Measurements from ENCODE around the gene CAMK1G.

Gene CAMK1G

GRCh38 chr1:209549443-209550205 lies 33.9 kb upstream of the CAMK1G start:
- Histone ChIP-seq H3K4me1 (ENCODE audit: control insufficient read depth, insufficient read depth, low read length) (peaks cover 26% of the 10 kb centered on the region), H3K27ac (ENCODE audit: low read depth, low read length) (no peak overlapping the region), H3K36me3 (ENCODE audit: control insufficient read depth, insufficient read depth, low read length) (no peaks in the 10 kb centered on the region), H3K27me3 (ENCODE audit: control insufficient read depth, insufficient read depth, low read length) (peaks cover 22% of the 10 kb centered on the region), H3K9ac (ENCODE audit: low read depth, low read length) (no peak overlapping the region), H3K4me3 (ENCODE audit: low read depth, low read length) (0 out of 2 replicates have a peak overlapping the region, but pooled peaks have one; percentile 3), H3K9me3 (ENCODE audit: control insufficient read depth, insufficient read depth, low read length) (no peaks in the 10 kb centered on the region)

GRCh38 chr1:209550519-209550918 lies 33.0 kb upstream of the CAMK1G start:
- Histone ChIP-seq H3K9me3 (ENCODE audit: control insufficient read depth, insufficient read depth, low read length) (no peaks in the 10 kb centered on the region), H3K27me3 (ENCODE audit: control insufficient read depth, insufficient read depth, low read length) (peaks cover 22% of the 10 kb centered on the region), H3K4me1 (ENCODE audit: control insufficient read depth, insufficient read depth, low read length) (peaks cover 28% of the 10 kb centered on the region), H3K27ac (ENCODE audit: low read depth, low read length) (no peak overlapping the region), H3K9ac (ENCODE audit: low read depth, low read length) (no peak overlapping the region), H3K4me3 (ENCODE audit: low read depth, low read length) (no peak overlapping the region), H3K36me3 (ENCODE audit: control insufficient read depth, insufficient read depth, low read length) (no peaks in the 10 kb centered on the region)

GRCh38 chr1:209552406-209553264 lies 30.9 kb upstream of the CAMK1G start:
- Histone ChIP-seq H3K27me3 (ENCODE audit: control insufficient read depth, insufficient read depth, low read length) (peaks cover 22% of the 10 kb centered on the region), H3K4me1 (ENCODE audit: control insufficient read depth, insufficient read depth, low read length) (peaks cover 46% of the 10 kb centered on the region), H3K36me3 (ENCODE audit: control insufficient read depth, insufficient read depth, low read length) (no peaks in the 10 kb centered on the region), H3K27ac (ENCODE audit: low read depth, low read length) (peak overlapping the region; percentile 55), H3K9me3 (ENCODE audit: control insufficient read depth, insufficient read depth, low read length) (no peaks in the 10 kb centered on the region), H3K4me3 (ENCODE audit: low read depth, low read length) (no peak overlapping the region), H3K9ac (ENCODE audit: low read depth, low read length) (no peak overlapping the region)

GRCh38 chr1:209554761-209555611 lies 28.5 kb upstream of the CAMK1G start:
- H3K4me1 ChIP-seq (ENCODE audit: control insufficient read depth, insufficient read depth, low read length), result peaks cover 35% of the 10 kb centered on the region
- no peak overlapping the region for H3K4me3 ChIP-seq (ENCODE audit: low read depth, low read length)
- H3K27ac ChIP-seq (ENCODE audit: low read depth, low read length), result no peak overlapping the region
- no peak overlapping the region for H3K9ac ChIP-seq (ENCODE audit: low read depth, low read length)
- H3K27me3 ChIP-seq (ENCODE audit: control insufficient read depth, insufficient read depth, low read length), result peaks cover 12% of the 10 kb centered on the region; the same call in 1 of the 2 replicates
- no peaks in the 10 kb centered on the region for H3K36me3 ChIP-seq (ENCODE audit: control insufficient read depth, insufficient read depth, low read length)
- no peaks in the 10 kb centered on the region for H3K9me3 ChIP-seq (ENCODE audit: control insufficient read depth, insufficient read depth, low read length)

GRCh38 chr1:209556162-209556690 lies 27.3 kb upstream of the CAMK1G start:
- Histone ChIP-seq H3K9me3 (ENCODE audit: control insufficient read depth, insufficient read depth, low read length) (no peaks in the 10 kb centered on the region), H3K4me3 (ENCODE audit: low read depth, low read length) (no peak overlapping the region; the same call in 1 of the 2 replicates), H3K27ac (ENCODE audit: low read depth, low read length) (peak overlapping the region; percentile 54)

GRCh38 chr1:209557221-209557620 lies 26.3 kb upstream of the CAMK1G start:
- H3K27me3 ChIP-seq (ENCODE audit: control insufficient read depth, insufficient read depth, low read length), result no peaks in the 10 kb centered on the region; the same call in 1 of the 2 replicates
- H3K9me3 ChIP-seq (ENCODE audit: control insufficient read depth, insufficient read depth, low read length), result no peaks in the 10 kb centered on the region
- no peak overlapping the region for H3K9ac ChIP-seq (ENCODE audit: low read depth, low read length)
- H3K27ac ChIP-seq (ENCODE audit: low read depth, low read length), result no peak overlapping the region
- peaks cover 34% of the 10 kb centered on the region for H3K4me1 ChIP-seq (ENCODE audit: control insufficient read depth, insufficient read depth, low read length)
- H3K4me3 ChIP-seq (ENCODE audit: low read depth, low read length), result no peak overlapping the region
- no peaks in the 10 kb centered on the region for H3K36me3 ChIP-seq (ENCODE audit: control insufficient read depth, insufficient read depth, low read length)

More at GRCh38 chr1:209556162-209556690, 27.3 kb upstream of the CAMK1G start:
- Histone ChIP-seq H3K4me1 (ENCODE audit: control insufficient read depth, insufficient read depth, low read length) (peaks cover 35% of the 10 kb centered on the region), H3K36me3 (ENCODE audit: control insufficient read depth, insufficient read depth, low read length) (no peaks in the 10 kb centered on the region), H3K27me3 (ENCODE audit: control insufficient read depth, insufficient read depth, low read length) (peaks cover under 1% of the 10 kb centered on the region; the same call in 1 of the 2 replicates), H3K9ac (ENCODE audit: low read depth, low read length) (no peak overlapping the region)

GRCh38 chr1:209560529-209560928 lies 23.0 kb upstream of the CAMK1G start:
- Histone ChIP-seq H3K27ac (ENCODE audit: low read depth, low read length) (no peak overlapping the region), H3K9ac (ENCODE audit: low read depth, low read length) (no peak overlapping the region), H3K27me3 (ENCODE audit: control insufficient read depth, insufficient read depth, low read length) (peaks cover 10% of the 10 kb centered on the region), H3K4me3 (ENCODE audit: low read depth, low read length) (no peak overlapping the region), H3K9me3 (ENCODE audit: control insufficient read depth, insufficient read depth, low read length) (no peaks in the 10 kb centered on the region), H3K4me1 (ENCODE audit: control insufficient read depth, insufficient read depth, low read length) (peaks cover 18% of the 10 kb centered on the region), H3K36me3 (ENCODE audit: control insufficient read depth, insufficient read depth, low read length) (no peaks in the 10 kb centered on the region)

GRCh38 chr1:209560952-209561351 lies 22.6 kb upstream of the CAMK1G start:
- Histone ChIP-seq H3K4me1 (ENCODE audit: control insufficient read depth, insufficient read depth, low read length) (peaks cover 14% of the 10 kb centered on the region), H3K4me3 (ENCODE audit: low read depth, low read length) (no peak overlapping the region), H3K9ac (ENCODE audit: low read depth, low read length) (no peak overlapping the region), H3K27ac (ENCODE audit: low read depth, low read length) (no peak overlapping the region), H3K9me3 (ENCODE audit: control insufficient read depth, insufficient read depth, low read length) (no peaks in the 10 kb centered on the region), H3K27me3 (ENCODE audit: control insufficient read depth, insufficient read depth, low read length) (peaks cover 11% of the 10 kb centered on the region), H3K36me3 (ENCODE audit: control insufficient read depth, insufficient read depth, low read length) (no peaks in the 10 kb centered on the region)

- H3K9me3 ChIP-seq (ENCODE audit: control insufficient read depth, insufficient read depth, low read length), result no peaks in the 10 kb centered on the region
- no peak overlapping the region for H3K9ac ChIP-seq (ENCODE audit: low read depth, low read length)
These were observed 22.0 kb upstream of the CAMK1G start for GRCh38 chr1:209561532-209561931.

GRCh38 chr1:209564849-209565248 lies 18.7 kb upstream of the CAMK1G start:
- peaks cover 4% of the 10 kb centered on the region; the same call in 1 of the 2 replicates for H3K4me1 ChIP-seq (ENCODE audit: control insufficient read depth, insufficient read depth, low read length)
- H3K36me3 ChIP-seq (ENCODE audit: control insufficient read depth, insufficient read depth, low read length), result no peaks in the 10 kb centered on the region
- H3K9me3 ChIP-seq (ENCODE audit: control insufficient read depth, insufficient read depth, low read length), result no peaks in the 10 kb centered on the region
- no peak overlapping the region for H3K4me3 ChIP-seq (ENCODE audit: low read depth, low read length)
- no peak overlapping the region for H3K9ac ChIP-seq (ENCODE audit: low read depth, low read length)
- peaks cover 11% of the 10 kb centered on the region for H3K27me3 ChIP-seq (ENCODE audit: control insufficient read depth, insufficient read depth, low read length)
- no peak overlapping the region for H3K27ac ChIP-seq (ENCODE audit: low read depth, low read length)

More at GRCh38 chr1:209561532-209561931, 22.0 kb upstream of the CAMK1G start:
- H3K4me3 ChIP-seq (ENCODE audit: low read depth, low read length), result no peak overlapping the region
- peaks cover 12% of the 10 kb centered on the region for H3K4me1 ChIP-seq (ENCODE audit: control insufficient read depth, insufficient read depth, low read length)
- H3K27ac ChIP-seq (ENCODE audit: low read depth, low read length), result no peak overlapping the region
- no peaks in the 10 kb centered on the region for H3K36me3 ChIP-seq (ENCODE audit: control insufficient read depth, insufficient read depth, low read length)
- H3K27me3 ChIP-seq (ENCODE audit: control insufficient read depth, insufficient read depth, low read length), result peaks cover 11% of the 10 kb centered on the region

Measured in HUES48 (cell line).